HCT116 (cell line): ENCODE data around the gene ASIC3. TPM values are rescaled to one million over a fixed set of nuclear protein-coding genes. Genes with fewer than 3 reads are reported as not detected.

Experiments
- ATAC-seq: fragments of 200-7000 bp; cut with Tn5 transposase; 2 replicates; pipeline ENCODE4 v1.9.1; 2020; ENCODE audit warnings: mild to moderate bottlenecking, moderate library complexity
- BruUV-seq: library from RNA; stranded (reverse); fragments of 400-500 nt; replicated peaks from 2 replicates; lab custom pipeline; 2021; lab: Mats Ljungman, UMichigan
- CTCF ChIA-PET: fragments of 300-600 bp; sonication (Branson Sonifier 250); formaldehyde crosslinking; loops from one replicate; lab custom pipeline; 2021; ENCODE audit warnings: antibody characterized with exemption; lab: Charles Lee
- POLR2A ChIA-PET: fragments of 300-600, 350-600 bp; sonication (Branson Sonifier 250); formaldehyde crosslinking; loops from one replicate; lab custom pipeline; 2021; ENCODE audit warnings: antibody characterized with exemption; lab: Charles Lee
- RAD21 ChIA-PET, 2 experiments: fragments of 300-600 bp; sonication (Branson Sonifier 250); formaldehyde crosslinking; loops; one replicate each; lab custom pipeline; 2023; ENCODE audit warnings: low total read pairs in 2 of 2; ENCODE audit not compliant: uncharacterized antibody in 2 of 2, unreplicated experiment in 2 of 2, low non-redundant PET in 1 of 2; lab: Charles Lee
- DNase-seq: peaks from one replicate; pipeline ENCODE4 v3.0.0-alpha.2; 2010; ENCODE audit warnings: low read depth, low spot score
- H2AFZ ChIP-seq: fragments of 200-600 bp; shearing (Covaris generic), sonication (generic); 2 replicates; pipeline ENCODE4 v1.6.1; 2017; ENCODE audit warnings: low read depth, mixed run types, mixed read lengths, antibody characterized with exemption, low read length; ENCODE audit not compliant: poor library complexity, severe bottlenecking
- H3K27ac ChIP-seq: 2 replicates; pipeline ENCODE4 v1.5.1; 2012; ENCODE audit warnings: low read depth, low read length
- H3K27me3 ChIP-seq: fragments of 200-600 bp; sonication (generic); 2 replicates; pipeline ENCODE4 v1.6.1; 2016; ENCODE audit warnings: mixed run types, low read length, mixed read lengths; ENCODE audit not compliant: insufficient read depth
- H3K36me3 ChIP-seq, 2 experiments: fragments of 200-500 bp in 1 of 2; fragments of 200-600 bp in 1 of 2; sonication (Bioruptor generic) in 1 of 2; sonication (generic) in 1 of 2; 2 replicates each; pipeline versions ENCODE4 v1.5.1 to v1.6.1; 2014 to 2016; ENCODE audit warnings: low read length in 2 of 2, inconsistent platforms in 1 of 2, mixed read lengths in 1 of 2, mixed run types in 1 of 2; ENCODE audit not compliant: insufficient read depth in 2 of 2, control insufficient read depth in 1 of 2
- H3K4me1 ChIP-seq, 2 experiments: fragments of 200-600 bp in 1 of 2; sonication (generic) in 1 of 2; 2 replicates each; pipeline versions ENCODE4 v1.5.1 to v1.6.1; 2012 to 2017; ENCODE audit warnings: low read length in 2 of 2, inconsistent platforms in 1 of 2, mild to moderate bottlenecking in 1 of 2, mixed read lengths in 1 of 2, mixed run types in 1 of 2, moderate library complexity in 1 of 2; ENCODE audit not compliant: insufficient read depth in 2 of 2, control insufficient read depth in 1 of 2
- H3K4me2 ChIP-seq: fragments of 200-600 bp; sonication (generic); 2 replicates; pipeline ENCODE4 v1.6.1; 2017; ENCODE audit warnings: mixed run types, low read length, mixed read lengths
- H3K4me3 ChIP-seq, 2 experiments: fragments of 200-600 bp in 1 of 2; sonication (generic) in 1 of 2; replicated peaks in 1 of 2; 2 replicates each; pipeline ENCODE4 v1.5.1; 2011 to 2016; ENCODE audit warnings: low read length in 2 of 2, control low read depth in 1 of 2, low read depth in 1 of 2, mild to moderate bottlenecking in 1 of 2, mixed read lengths in 1 of 2, mixed run types in 1 of 2
- H3K79me2 ChIP-seq: fragments of 200-600 bp; sonication (generic); 2 replicates; pipeline ENCODE4 v1.6.1; 2017; ENCODE audit warnings: mild to moderate bottlenecking, mixed run types, low read length, moderate library complexity, mixed read lengths; ENCODE audit not compliant: insufficient read depth
- H3K9ac ChIP-seq: fragments of 200-600 bp; sonication (generic); 2 replicates; pipeline ENCODE4 v1.6.1; 2016; ENCODE audit warnings: low read length, mixed read lengths
- H3K9me2 ChIP-seq: fragments of 200-600 bp; sonication (generic), shearing (Covaris generic); 2 replicates; pipeline ENCODE4 v1.6.1; 2017; ENCODE audit warnings: mixed run types, mild to moderate bottlenecking, moderate library complexity; ENCODE audit not compliant: insufficient read depth
- H3K9me3 ChIP-seq, 2 experiments: fragments of 200-500 bp in 1 of 2; fragments of 200-600 bp in 1 of 2; sonication (Bioruptor generic) in 1 of 2; sonication (generic) in 1 of 2; 2 replicates each; pipeline ENCODE4 v1.6.1; 2014 to 2017; ENCODE audit warnings: low read length in 2 of 2, mixed read lengths in 2 of 2, inconsistent platforms in 1 of 2, low read depth in 1 of 2, mild to moderate bottlenecking in 1 of 2, mixed run types in 1 of 2, moderate library complexity in 1 of 2; ENCODE audit not compliant: control insufficient read depth in 1 of 2, insufficient read depth in 1 of 2
- H4K20me1 ChIP-seq: fragments of 200-600 bp; sonication (generic), shearing (Covaris generic); 2 replicates; pipeline ENCODE4 v1.6.1; 2017; ENCODE audit warnings: mixed run types, mild to moderate bottlenecking, moderate library complexity; ENCODE audit not compliant: insufficient read depth
- ATF3 ChIP-seq: IDR thresholded peaks from 2 replicates; pipeline ENCODE4 v1.6.1; 2012
- FOSL1 ChIP-seq: IDR thresholded peaks from 2 replicates; pipeline ENCODE4 v1.6.1; 2012; ENCODE audit warnings: low read depth
- JUND ChIP-seq: IDR thresholded peaks from 2 replicates; pipeline ENCODE4 v1.6.1; 2012
- POLR2A ChIP-seq: IDR thresholded peaks from 2 replicates; pipeline ENCODE4 v1.7.0; 2011; ENCODE audit warnings: borderline replicate concordance; ENCODE audit not compliant: insufficient read depth, insufficient read length; ENCODE audit errors: extremely low read depth
- RAD21 ChIP-seq: IDR thresholded peaks from 2 replicates; pipeline ENCODE4 v1.6.1; 2012; ENCODE audit warnings: low read depth, mild to moderate bottlenecking
- SIN3A ChIP-seq: IDR thresholded peaks from 2 replicates; pipeline ENCODE4 v1.6.1; 2012; ENCODE audit warnings: low read depth
- SP1 ChIP-seq: IDR thresholded peaks from 2 replicates; pipeline ENCODE4 v1.6.1; 2012; ENCODE audit warnings: low read depth
- TCF7L2 ChIP-seq: IDR thresholded peaks from 2 replicates; pipeline ENCODE4 v1.7.0; 2011; ENCODE audit warnings: borderline replicate concordance, inconsistent platforms; ENCODE audit not compliant: insufficient read depth, insufficient read length; ENCODE audit errors: extremely low read depth
- intact Hi-C: fragments of 100-400 bp; cut with micrococcal nuclease; formaldehyde crosslinking; loops from 2 replicates; pipeline ENCODE4 v1.10.0; 2022
- total RNA-seq: library from RNA; stranded (reverse); gene quantifications from one replicate; pipeline ENCODE4 v1.2.1, GENCODE V29; 2021; ENCODE audit not compliant: unreplicated experiment
- TF ChIP-seq, protein P1 (sequence below): IDR thresholded peaks from 2 replicates; pipeline ENCODE4 v1.6.1; 2012; ENCODE audit warnings: low read depth

ASIC3 gene
- total RNA-seq, 1 experiment from 2014 or later: 4.4 TPM

- CTCF ChIA-PET: interaction anchor here (0.7 kb wide), 1 partner anchor 130 kb away, joined by 4 read pairs; no protein-coding TSS in a partner anchor
- H4K20me1 ChIP-seq: no peaks in the 10 kb centered on the region; the same call in 1 of the 2 replicates
- peaks cover 0 to 16% of the 10 kb centered on the region in 2 experiments; a peak in 1 of 4 replicates for H3K36me3 ChIP-seq
- no peaks in the 10 kb centered on the region for H3K9me3 ChIP-seq
- ATAC-seq (no peak), DNase-seq (no peak)
- no peaks in the 10 kb centered on the region for H3K27me3 ChIP-seq
- H3K9me2 ChIP-seq: no peaks in the 10 kb centered on the region
- no peak for TF ChIP-seq SP1
- TF ChIP-seq ATF3: no peak
- no peak for TF ChIP-seq POLR2A
- TF ChIP-seq TCF7L2: no peak
- TF ChIP-seq SIN3A: no peak
- TF ChIP-seq RAD21: no peak
- TF ChIP-seq, protein P1, sequence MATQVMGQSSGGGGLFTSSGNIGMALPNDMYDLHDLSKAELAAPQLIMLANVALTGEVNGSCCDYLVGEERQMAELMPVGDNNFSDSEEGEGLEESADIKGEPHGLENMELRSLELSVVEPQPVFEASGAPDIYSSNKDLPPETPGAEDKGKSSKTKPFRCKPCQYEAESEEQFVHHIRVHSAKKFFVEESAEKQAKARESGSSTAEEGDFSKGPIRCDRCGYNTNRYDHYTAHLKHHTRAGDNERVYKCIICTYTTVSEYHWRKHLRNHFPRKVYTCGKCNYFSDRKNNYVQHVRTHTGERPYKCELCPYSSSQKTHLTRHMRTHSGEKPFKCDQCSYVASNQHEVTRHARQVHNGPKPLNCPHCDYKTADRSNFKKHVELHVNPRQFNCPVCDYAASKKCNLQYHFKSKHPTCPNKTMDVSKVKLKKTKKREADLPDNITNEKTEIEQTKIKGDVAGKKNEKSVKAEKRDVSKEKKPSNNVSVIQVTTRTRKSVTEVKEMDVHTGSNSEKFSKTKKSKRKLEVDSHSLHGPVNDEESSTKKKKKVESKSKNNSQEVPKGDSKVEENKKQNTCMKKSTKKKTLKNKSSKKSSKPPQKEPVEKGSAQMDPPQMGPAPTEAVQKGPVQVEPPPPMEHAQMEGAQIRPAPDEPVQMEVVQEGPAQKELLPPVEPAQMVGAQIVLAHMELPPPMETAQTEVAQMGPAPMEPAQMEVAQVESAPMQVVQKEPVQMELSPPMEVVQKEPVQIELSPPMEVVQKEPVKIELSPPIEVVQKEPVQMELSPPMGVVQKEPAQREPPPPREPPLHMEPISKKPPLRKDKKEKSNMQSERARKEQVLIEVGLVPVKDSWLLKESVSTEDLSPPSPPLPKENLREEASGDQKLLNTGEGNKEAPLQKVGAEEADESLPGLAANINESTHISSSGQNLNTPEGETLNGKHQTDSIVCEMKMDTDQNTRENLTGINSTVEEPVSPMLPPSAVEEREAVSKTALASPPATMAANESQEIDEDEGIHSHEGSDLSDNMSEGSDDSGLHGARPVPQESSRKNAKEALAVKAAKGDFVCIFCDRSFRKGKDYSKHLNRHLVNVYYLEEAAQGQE: no peak
- no peak for TF ChIP-seq JUND
- no peak for TF ChIP-seq FOSL1
- H3K9ac ChIP-seq: no peak overlapping the region
- H3K27ac ChIP-seq: no peak overlapping the region
- intact Hi-C loops: no loop called here
- H2AFZ ChIP-seq: no peak overlapping the region
- POLR2A ChIA-PET: interaction anchor here (1.7 kb wide), 1 partner anchor 15 kb away, joined by 4 read pairs; no protein-coding TSS in a partner anchor
- RAD21 ChIA-PET: no interaction called here
- H3K4me1 ChIP-seq: no peaks in the 10 kb centered on the region
- no TSS peak for BruUV-seq
- no peak overlapping the region for H3K4me2 ChIP-seq
- H3K4me3 ChIP-seq: no peak overlapping the region
- H3K79me2 ChIP-seq: peaks cover 97% of the 10 kb centered on the region
Measured at GRCh38 chr7:151094675-151095074, 46.3 kb downstream of the ASIC3 start.
